Measurements from ENCODE around the gene CNPPD1. TPM values are rescaled to one million over a fixed set of nuclear protein-coding genes. Genes with fewer than 3 reads are reported as not detected.

Gene CNPPD1
- total RNA-seq, 1 donor from 2014 or later, result 15.8 TPM

GRCh38 chr2:219167997-219168396 is 8.7 kb downstream of the CNPPD1 start:
- H3K27ac ChIP-seq, result no peak overlapping the region
- H3K27me3 Mint-ChIP-seq (ENCODE audit: insufficient read depth, low read depth), result peaks cover 6% of the 10 kb centered on the region
- H3K36me3 Mint-ChIP-seq, result no peaks in the 10 kb centered on the region
- no peak overlapping the region for H3K4me3 Mint-ChIP-seq
- no peak overlapping the region for H3K9ac ChIP-seq
- H4K20me1 ChIP-seq (ENCODE audit: low read depth), result peaks cover 7% of the 10 kb centered on the region
- peaks cover 9% of the 10 kb centered on the region for H3F3A ChIP-seq (ENCODE audit: low read depth)
- no peaks in the 10 kb centered on the region for H3K9me3 Mint-ChIP-seq
- H3K36me3 ChIP-seq, result no peaks in the 10 kb centered on the region
- H3K4me1 ChIP-seq, result no peaks in the 10 kb centered on the region
- H3K79me2 ChIP-seq (ENCODE audit: low read depth), result no peaks in the 10 kb centered on the region
- H3K4me2 ChIP-seq, result no peak overlapping the region
- no peaks in the 10 kb centered on the region for H3K9me3 ChIP-seq (ENCODE audit: low read depth)
- TF ChIP-seq CTCF (IDR thresholded peaks at IDR 0.05), result no peak
- no peak for TF ChIP-seq EZH2 (IDR thresholded peaks at IDR 0.05)
- no peak for TF ChIP-seq EZH2phosphoT487 (IDR thresholded peaks at IDR 0.05)
- DNase-seq (ENCODE audit: low spot score), result no peak
- H2AFZ ChIP-seq (replicated peaks), result no peak overlapping the region
- no peaks in the 10 kb centered on the region for H3K4me1 Mint-ChIP-seq
- peaks cover under 1% of the 10 kb centered on the region for H3K27me3 ChIP-seq
- H3K27ac Mint-ChIP-seq, result no peak overlapping the region
- H3K4me3 ChIP-seq, result no peak overlapping the region

GRCh38 chr2:219165058-219165911 is 11.4 kb downstream of the CNPPD1 start:
- no peaks in the 10 kb centered on the region for H3K4me1 ChIP-seq
- no peaks in the 10 kb centered on the region for H4K20me1 ChIP-seq (ENCODE audit: low read depth)
- no peak overlapping the region for H2AFZ ChIP-seq (replicated peaks)
- no peak overlapping the region for H3K4me3 ChIP-seq
- Mint-ChIP-seq H3K4me3 (no peak overlapping the region), H3K4me1 (peaks cover 7% of the 10 kb centered on the region), H3K27me3 (ENCODE audit: insufficient read depth, low read depth) (peaks cover 3% of the 10 kb centered on the region), H3K36me3 (no peaks in the 10 kb centered on the region), H3K27ac (peak overlapping the region; percentile 5), H3K9me3 (no peaks in the 10 kb centered on the region)
- H3K79me2 ChIP-seq (ENCODE audit: low read depth), result no peaks in the 10 kb centered on the region
- no peak for DNase-seq (ENCODE audit: low spot score)
- H3K36me3 ChIP-seq, result no peaks in the 10 kb centered on the region
- H3K9ac ChIP-seq, result no peak overlapping the region
- H3K4me2 ChIP-seq, result no peak overlapping the region
- H3K27me3 ChIP-seq, result peaks cover 10% of the 10 kb centered on the region
- H3K27ac ChIP-seq, result no peak overlapping the region
- no peaks in the 10 kb centered on the region for H3K9me3 ChIP-seq (ENCODE audit: low read depth)
- peaks cover 4% of the 10 kb centered on the region for H3F3A ChIP-seq (ENCODE audit: low read depth)
- no peak for TF ChIP-seq EZH2phosphoT487 (IDR thresholded peaks at IDR 0.05)
- no peak for TF ChIP-seq CTCF (IDR thresholded peaks at IDR 0.05)
- no peak for TF ChIP-seq EZH2 (IDR thresholded peaks at IDR 0.05)

GRCh38 chr2:219163156-219163555 is 13.6 kb downstream of the CNPPD1 start:
- H3K4me2 ChIP-seq, result no peak overlapping the region
- no peak overlapping the region for H3K27ac ChIP-seq
- H3K9me3 Mint-ChIP-seq, result no peaks in the 10 kb centered on the region
- H3K79me2 ChIP-seq (ENCODE audit: low read depth), result no peaks in the 10 kb centered on the region
- H3K4me3 ChIP-seq, result no peak overlapping the region
- TF ChIP-seq EZH2 (IDR thresholded peaks at IDR 0.05) (no peak), CTCF (IDR thresholded peaks at IDR 0.05) (no peak)
- no peak overlapping the region for H3K4me3 Mint-ChIP-seq
- H3F3A ChIP-seq (ENCODE audit: low read depth), result peaks cover 8% of the 10 kb centered on the region
- no peaks in the 10 kb centered on the region for H3K4me1 ChIP-seq
- H3K27ac Mint-ChIP-seq, result no peak overlapping the region
- peaks cover 2% of the 10 kb centered on the region for H3K27me3 Mint-ChIP-seq (ENCODE audit: insufficient read depth, low read depth)
- H2AFZ ChIP-seq (replicated peaks), result no peak overlapping the region
- no peaks in the 10 kb centered on the region for H3K36me3 ChIP-seq
- H3K36me3 Mint-ChIP-seq, result no peaks in the 10 kb centered on the region
- peaks cover 10% of the 10 kb centered on the region for H3K27me3 ChIP-seq
- H3K9ac ChIP-seq, result no peak overlapping the region
- H4K20me1 ChIP-seq (ENCODE audit: low read depth), result peaks cover 10% of the 10 kb centered on the region
- DNase-seq (ENCODE audit: low spot score), result no peak
- H3K9me3 ChIP-seq (ENCODE audit: low read depth), result no peaks in the 10 kb centered on the region
- H3K4me1 Mint-ChIP-seq, result peaks cover 14% of the 10 kb centered on the region
